C4-2B (cell line): Measurements from ENCODE around the gene INTS7.
A peak's percentile ranks its signal among the peaks of the same experiment; 100 is the strongest.

Experiments
- H3K27ac ChIP-seq: fragments of 450-650 bp; 2 replicates; pipeline ENCODE4 v1.5.1; 2017
- CTCF ChIP-seq: fragments of 450-650 bp; conservative IDR thresholded peaks from 2 replicates; pipeline ENCODE4 v1.5.1; 2017; ENCODE audit warnings: mild to moderate bottlenecking
- ZFX ChIP-seq: fragments of 450-650 bp; IDR thresholded peaks from 2 replicates; pipeline ENCODE4 v1.6.1; 2017

The INTS7 gene

GRCh38 chr1:211951856-211952255 lies 83.5 kb downstream of the INTS7 start:
- H3K27ac ChIP-seq, result no peak overlapping the region
- TF ChIP-seq ZFX (no peak), CTCF (no peak)

- no peak for TF ChIP-seq CTCF
- no peak for TF ChIP-seq ZFX
- no peak overlapping the region for H3K27ac ChIP-seq
Observed at GRCh38 chr1:211948377-211948776, 87.0 kb downstream of the INTS7 start.

- TF ChIP-seq ZFX (no peak), CTCF (no peak)
- no peak overlapping the region for H3K27ac ChIP-seq
Observed at GRCh38 chr1:211947396-211948295, 87.7 kb downstream of the INTS7 start.

GRCh38 chr1:211944733-211945500 lies 90.4 kb downstream of the INTS7 start:
- H3K27ac ChIP-seq, result no peak overlapping the region
- peak; percentile 47 for TF ChIP-seq CTCF
- TF ChIP-seq ZFX, result no peak

- no peak overlapping the region for H3K27ac ChIP-seq
Observed at GRCh38 chr1:211942583-211942982, 92.8 kb downstream of the INTS7 start.

GRCh38 chr1:211939876-211940468 lies 95.4 kb downstream of the INTS7 start:
- TF ChIP-seq CTCF (no peak), ZFX (no peak)
- H3K27ac ChIP-seq, result no peak overlapping the region

More at GRCh38 chr1:211942583-211942982, 92.8 kb downstream of the INTS7 start:
- TF ChIP-seq CTCF (no peak), ZFX (no peak)
